Measurements from ENCODE around the gene POLR3E.

Gene POLR3E

GRCh38 chr16:22284637-22285036, 12.6 kb upstream of the POLR3E start:
- no peaks in the 10 kb centered on the region for H3K4me1 ChIP-seq (ENCODE audit: low read length)
- no peak overlapping the region for H3K4me3 ChIP-seq (ENCODE audit: low read length)
- H3K79me2 ChIP-seq (ENCODE audit: low read length): no peaks in the 10 kb centered on the region
- no peaks in the 10 kb centered on the region for H3K9me3 ChIP-seq (ENCODE audit: insufficient read depth, low read length)
- H3K27ac ChIP-seq (ENCODE audit: low read length): no peak overlapping the region
- H3K4me2 ChIP-seq (ENCODE audit: low read length): no peak overlapping the region
- H4K20me1 ChIP-seq (ENCODE audit: insufficient read depth, low read length): no peaks in the 10 kb centered on the region
- TF ChIP-seq EZH2phosphoT487 (IDR thresholded peaks at IDR 0.05; ENCODE audit: low read depth) (no peak), CTCF (IDR thresholded peaks at IDR 0.05; ENCODE audit: low read depth, low read length) (no peak)
- H3K9ac ChIP-seq (ENCODE audit: low read length): no peak overlapping the region
- H3K36me3 ChIP-seq (replicated peaks; ENCODE audit: low read depth, low read length): peaks cover 44% of the 10 kb centered on the region
- H2AFZ ChIP-seq (ENCODE audit: low read depth, low read length): no peak overlapping the region
- H3K27me3 ChIP-seq (ENCODE audit: low read depth, low read length): no peaks in the 10 kb centered on the region

DNA sequence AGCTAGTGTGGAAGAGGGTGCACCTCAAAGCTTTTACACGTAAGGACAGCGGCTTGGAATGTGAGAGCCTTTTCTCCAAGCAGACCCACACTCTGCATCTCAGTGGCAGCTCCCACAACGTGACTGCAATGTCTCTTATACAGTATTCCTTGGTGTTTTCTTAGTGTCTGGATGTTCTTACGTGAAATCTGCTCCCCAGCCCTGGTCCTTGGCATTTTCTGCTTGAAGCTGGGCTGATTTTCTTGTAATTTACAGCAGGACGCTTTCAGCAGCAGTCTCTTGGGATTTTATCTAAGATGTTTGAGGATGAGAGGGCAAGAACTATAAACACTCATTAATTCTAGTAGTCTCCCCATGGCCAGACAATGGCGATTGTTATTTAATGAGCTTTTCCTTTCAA, 12.1 kb upstream of the POLR3E start:
- Histone ChIP-seq H3K79me2 (ENCODE audit: low read length) (no peaks in the 10 kb centered on the region), H2AFZ (ENCODE audit: low read depth, low read length) (no peak overlapping the region), H4K20me1 (ENCODE audit: insufficient read depth, low read length) (no peaks in the 10 kb centered on the region), H3K36me3 (replicated peaks; ENCODE audit: low read depth, low read length) (peaks cover 41% of the 10 kb centered on the region), H3K27me3 (ENCODE audit: low read depth, low read length) (no peaks in the 10 kb centered on the region), H3K4me2 (ENCODE audit: low read length) (no peak overlapping the region), H3K4me3 (ENCODE audit: low read length) (no peak overlapping the region), H3K9me3 (ENCODE audit: insufficient read depth, low read length) (no peaks in the 10 kb centered on the region), H3K4me1 (ENCODE audit: low read length) (no peaks in the 10 kb centered on the region), H3K27ac (ENCODE audit: low read length) (no peak overlapping the region), H3K9ac (ENCODE audit: low read length) (no peak overlapping the region)
- no peak for TF ChIP-seq EZH2phosphoT487 (IDR thresholded peaks at IDR 0.05; ENCODE audit: low read depth)
- TF ChIP-seq CTCF (IDR thresholded peaks at IDR 0.05; ENCODE audit: low read depth, low read length): no peak

- Histone ChIP-seq H3K79me2 (ENCODE audit: low read length) (no peaks in the 10 kb centered on the region), H3K9me3 (ENCODE audit: insufficient read depth, low read length) (no peaks in the 10 kb centered on the region), H3K4me1 (ENCODE audit: low read length) (peaks cover 3% of the 10 kb centered on the region; the same call in 1 of the 2 replicates), H3K36me3 (replicated peaks; ENCODE audit: low read depth, low read length) (peaks cover 7% of the 10 kb centered on the region), H3K9ac (ENCODE audit: low read length) (no peak overlapping the region), H3K27ac (ENCODE audit: low read length) (no peak overlapping the region), H2AFZ (ENCODE audit: low read depth, low read length) (no peak overlapping the region), H4K20me1 (ENCODE audit: insufficient read depth, low read length) (no peaks in the 10 kb centered on the region), H3K4me2 (ENCODE audit: low read length) (no peak overlapping the region), H3K4me3 (ENCODE audit: low read length) (no peak overlapping the region), H3K27me3 (ENCODE audit: low read depth, low read length) (no peaks in the 10 kb centered on the region)
- TF ChIP-seq CTCF (IDR thresholded peaks at IDR 0.05; ENCODE audit: low read depth, low read length) (no peak), EZH2phosphoT487 (IDR thresholded peaks at IDR 0.05; ENCODE audit: low read depth) (no peak)
Measured at GRCh38 chr16:22291020-22291419, 6.2 kb upstream of the POLR3E start.

DNA sequence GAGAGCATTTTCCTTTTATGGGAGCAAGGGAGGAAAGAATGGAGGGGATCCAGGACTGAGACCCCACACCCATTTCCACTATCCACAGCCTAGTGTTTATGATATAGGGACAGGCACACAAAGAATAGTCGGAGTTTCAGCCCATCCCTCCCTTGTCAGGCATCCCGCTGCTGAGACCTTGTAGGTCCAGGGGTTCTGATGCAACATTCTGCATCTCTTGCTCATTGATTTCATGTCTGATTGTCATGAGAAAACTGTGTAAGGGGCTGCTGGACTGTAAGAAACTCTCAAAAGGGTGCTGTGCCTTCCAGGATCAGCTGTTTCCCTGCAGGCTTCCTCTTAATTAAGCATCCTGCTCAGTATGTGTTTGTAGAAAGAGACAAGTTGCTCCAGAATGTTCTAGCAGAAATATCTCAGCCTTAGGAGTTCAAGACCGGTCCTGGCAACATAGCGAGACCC, 5.3 kb upstream of the POLR3E start:
- H3K4me3 ChIP-seq (ENCODE audit: low read length): no peak overlapping the region
- TF ChIP-seq EZH2phosphoT487 (IDR thresholded peaks at IDR 0.05; ENCODE audit: low read depth) (no peak), CTCF (IDR thresholded peaks at IDR 0.05; ENCODE audit: low read depth, low read length) (no peak)
- no peaks in the 10 kb centered on the region for H3K27me3 ChIP-seq (ENCODE audit: low read depth, low read length)
- H4K20me1 ChIP-seq (ENCODE audit: insufficient read depth, low read length): no peaks in the 10 kb centered on the region
- no peaks in the 10 kb centered on the region for H3K79me2 ChIP-seq (ENCODE audit: low read length)
- no peak overlapping the region for H3K4me2 ChIP-seq (ENCODE audit: low read length)
- H3K27ac ChIP-seq (ENCODE audit: low read length): no peak overlapping the region
- H3K4me1 ChIP-seq (ENCODE audit: low read length): peaks cover 5% of the 10 kb centered on the region; the same call in 1 of the 2 replicates
- H2AFZ ChIP-seq (ENCODE audit: low read depth, low read length): no peak overlapping the region
- H3K36me3 ChIP-seq (replicated peaks; ENCODE audit: low read depth, low read length): peaks cover 6% of the 10 kb centered on the region
- no peaks in the 10 kb centered on the region for H3K9me3 ChIP-seq (ENCODE audit: insufficient read depth, low read length)
- no peak overlapping the region for H3K9ac ChIP-seq (ENCODE audit: low read length)

Measured in OCI-LY3 (cell line).